Activated T-cell treated with anti-CD3 and anti-CD28 coated beads, Interleukin-2, amount 50 U/mL, for 4 hours (primary cell): Measurements from ENCODE around the gene NUMB. TPM values are rescaled to one million over a fixed set of nuclear protein-coding genes. Genes with fewer than 3 reads are reported as not detected.
A peak's percentile ranks its signal among the peaks of the same experiment; 100 is the strongest.
"Not testable (repeated sequence)": the region's sequence is repeated elsewhere in the genome, so short reads cannot be mapped to it uniquely, and the experiment has no call there.

ENCODE experiments used
- ATAC-seq, 2 donors: fragments of 200-7000 bp; cut with Tn5 transposase; one replicate each; pipeline ENCODE4 v1.10.0; 2021
- DNase-seq: peaks from one replicate; pipeline ENCODE4 v3.0.0-alpha.2; 2020
- H3K27me3 Mint-ChIP-seq: one replicate; pipeline ENCODE4 v1.8.0; 2021; ENCODE audit warnings: low read depth, mixed read lengths
- H3K36me3 Mint-ChIP-seq: one replicate; pipeline ENCODE4 v1.8.0; 2022; ENCODE audit warnings: mixed read lengths; ENCODE audit not compliant: insufficient read depth
- H3K4me1 Mint-ChIP-seq: one replicate; pipeline ENCODE4 v1.8.0; 2021; ENCODE audit warnings: low read depth, mixed read lengths
- H3K4me3 Mint-ChIP-seq: one replicate; pipeline ENCODE4 v1.8.0; 2021; ENCODE audit warnings: mild to moderate bottlenecking, moderate library complexity, mixed read lengths
- H3K9me3 Mint-ChIP-seq: one replicate; pipeline ENCODE4 v1.8.0; 2021; ENCODE audit warnings: mixed read lengths
- total RNA-seq, 3 donors: library from RNA; stranded (reverse); gene quantifications; one replicate each; pipeline ENCODE4 v1.2.1, GENCODE V29; 2021

Gene NUMB
- total RNA-seq, 3 donors from 2014 or later: 32.6 to 42.8 (median 36.5) TPM

GRCh38 chr14:73375861-73376260, 82.5 kb downstream of the NUMB start:
- Mint-ChIP-seq H3K4me1 (peaks cover 4% of the 10 kb centered on the region), H3K27me3 (no peaks in the 10 kb centered on the region), H3K36me3 (peaks cover 11% of the 10 kb centered on the region), H3K9me3 (no peaks in the 10 kb centered on the region), H3K4me3 (no peak overlapping the region)
- DNase-seq (no peak), ATAC-seq (no peak)

- Mint-ChIP-seq H3K4me1 (peaks cover 2% of the 10 kb centered on the region), H3K4me3 (no peak overlapping the region)
- DNase-seq: no peak
Measured at GRCh38 chr14:73374218-73374617, 84.1 kb downstream of the NUMB start.

GRCh38 chr14:73372529-73372928, 85.8 kb downstream of the NUMB start:
- H3K27me3 Mint-ChIP-seq: no peaks in the 10 kb centered on the region
- peaks cover 2% of the 10 kb centered on the region for H3K4me1 Mint-ChIP-seq
- H3K36me3 Mint-ChIP-seq: peaks cover 3% of the 10 kb centered on the region
- H3K4me3 Mint-ChIP-seq: no peak overlapping the region
- H3K9me3 Mint-ChIP-seq: no peaks in the 10 kb centered on the region
- ATAC-seq: peak in 1 of 2 donors; percentile 18
- DNase-seq: no peak

More at GRCh38 chr14:73374218-73374617, 84.1 kb downstream of the NUMB start:
- Mint-ChIP-seq H3K9me3 (no peaks in the 10 kb centered on the region), H3K27me3 (no peaks in the 10 kb centered on the region), H3K36me3 (peaks cover 3% of the 10 kb centered on the region)
- no peak for ATAC-seq

GRCh38 chr14:73370561-73370960, 87.8 kb downstream of the NUMB start:
- Mint-ChIP-seq H3K4me1 (peaks cover 2% of the 10 kb centered on the region), H3K27me3 (no peaks in the 10 kb centered on the region), H3K4me3 (no peak overlapping the region), H3K9me3 (no peaks in the 10 kb centered on the region), H3K36me3 (peaks cover 4% of the 10 kb centered on the region)
- no peak for DNase-seq
- ATAC-seq: no peak

GRCh38 chr14:73369428-73369827, 88.9 kb downstream of the NUMB start:
- ATAC-seq (no peak), DNase-seq (no peak)
- Mint-ChIP-seq H3K36me3 (peaks cover 4% of the 10 kb centered on the region), H3K4me1 (peaks cover 2% of the 10 kb centered on the region), H3K4me3 (no peak overlapping the region), H3K27me3 (no peaks in the 10 kb centered on the region), H3K9me3 (no peaks in the 10 kb centered on the region)

- Mint-ChIP-seq H3K36me3 (peaks cover 9% of the 10 kb centered on the region), H3K27me3 (no peaks in the 10 kb centered on the region), H3K4me3 (no peak overlapping the region), H3K4me1 (peaks cover 2% of the 10 kb centered on the region), H3K9me3 (no peaks in the 10 kb centered on the region)
- DNase-seq (no peak), ATAC-seq (no peak)
Measured at GRCh38 chr14:73368616-73369015, 89.7 kb downstream of the NUMB start.

GRCh38 chr14:73365727-73366126, 92.6 kb downstream of the NUMB start:
- H3K9me3 Mint-ChIP-seq: no peaks in the 10 kb centered on the region
- ATAC-seq: no peak
- no peaks in the 10 kb centered on the region for H3K4me1 Mint-ChIP-seq
- H3K36me3 Mint-ChIP-seq: peaks cover 12% of the 10 kb centered on the region
- DNase-seq: no peak
- no peak overlapping the region for H3K4me3 Mint-ChIP-seq
- H3K27me3 Mint-ChIP-seq: no peaks in the 10 kb centered on the region

- no peak for ATAC-seq
- H3K27me3 Mint-ChIP-seq: no peaks in the 10 kb centered on the region
- DNase-seq: no peak
- H3K4me3 Mint-ChIP-seq: no peak overlapping the region
- no peaks in the 10 kb centered on the region for H3K9me3 Mint-ChIP-seq
- peaks cover 19% of the 10 kb centered on the region for H3K36me3 Mint-ChIP-seq
- H3K4me1 Mint-ChIP-seq: no peaks in the 10 kb centered on the region
Measured at GRCh38 chr14:73364559-73364958, 93.8 kb downstream of the NUMB start.

GRCh38 chr14:73359445-73359844, 98.9 kb downstream of the NUMB start:
- H3K4me1 Mint-ChIP-seq: no peaks in the 10 kb centered on the region
- ATAC-seq (no peak), DNase-seq (no peak)
- no peaks in the 10 kb centered on the region for H3K9me3 Mint-ChIP-seq
- H3K4me3 Mint-ChIP-seq: no peak overlapping the region
- no peaks in the 10 kb centered on the region for H3K27me3 Mint-ChIP-seq
- H3K36me3 Mint-ChIP-seq: peaks cover 26% of the 10 kb centered on the region

- H3K27me3 Mint-ChIP-seq: no peaks in the 10 kb centered on the region
- H3K9me3 Mint-ChIP-seq: no peaks in the 10 kb centered on the region
- no peak overlapping the region for H3K4me3 Mint-ChIP-seq
- peaks cover 19% of the 10 kb centered on the region for H3K36me3 Mint-ChIP-seq
- no peaks in the 10 kb centered on the region for H3K4me1 Mint-ChIP-seq
- no peak for DNase-seq
- ATAC-seq: no peak
Measured at GRCh38 chr14:73358187-73358586, 100.2 kb downstream of the NUMB start.

- ATAC-seq, H3K9me3 Mint-ChIP-seq, H3K4me1 Mint-ChIP-seq, H3K36me3 Mint-ChIP-seq, DNase-seq, H3K27me3 Mint-ChIP-seq, H3K4me3 Mint-ChIP-seq: not testable (repeated sequence)
Measured at GRCh38 chr14:73349091-73349490, 109.3 kb downstream of the NUMB start.

- no peak for DNase-seq
- Mint-ChIP-seq H3K4me3 (no peak overlapping the region), H3K27me3 (no peaks in the 10 kb centered on the region)
Measured at GRCh38 chr14:73344319-73344718, 114.0 kb downstream of the NUMB start.

GRCh38 chr14:73342670-73343069, 115.7 kb downstream of the NUMB start:
- Mint-ChIP-seq H3K36me3 (peaks cover 1% of the 10 kb centered on the region), H3K4me3 (no peak overlapping the region), H3K27me3 (no peaks in the 10 kb centered on the region), H3K9me3 (no peaks in the 10 kb centered on the region), H3K4me1 (peaks cover 3% of the 10 kb centered on the region)
- DNase-seq: no peak
- ATAC-seq: no peak

More at GRCh38 chr14:73344319-73344718, 114.0 kb downstream of the NUMB start:
- no peaks in the 10 kb centered on the region for H3K36me3 Mint-ChIP-seq
- no peaks in the 10 kb centered on the region for H3K9me3 Mint-ChIP-seq
- peaks cover 3% of the 10 kb centered on the region for H3K4me1 Mint-ChIP-seq
- no peak for ATAC-seq

- ATAC-seq: no peak
- H3K36me3 Mint-ChIP-seq: peaks cover 1% of the 10 kb centered on the region
- no peaks in the 10 kb centered on the region for H3K9me3 Mint-ChIP-seq
Measured at GRCh38 chr14:73339846-73340595, 118.3 kb downstream of the NUMB start.

GRCh38 chr14:73339206-73339605, 119.1 kb downstream of the NUMB start:
- Mint-ChIP-seq H3K4me1 (peaks cover 1% of the 10 kb centered on the region), H3K27me3 (no peaks in the 10 kb centered on the region), H3K4me3 (no peak overlapping the region), H3K9me3 (no peaks in the 10 kb centered on the region), H3K36me3 (peaks cover 1% of the 10 kb centered on the region)
- no peak for ATAC-seq
- no peak for DNase-seq

More at GRCh38 chr14:73339846-73340595, 118.3 kb downstream of the NUMB start:
- no peaks in the 10 kb centered on the region for H3K27me3 Mint-ChIP-seq
- peaks cover 1% of the 10 kb centered on the region for H3K4me1 Mint-ChIP-seq
- DNase-seq: no peak
- no peak overlapping the region for H3K4me3 Mint-ChIP-seq
